ENCODE measurements around the gene NR5A2. TPM values are rescaled to one million over a fixed set of nuclear protein-coding genes. Genes with fewer than 3 reads are reported as not detected.
A peak's percentile ranks its signal among the peaks of the same experiment; 100 is the strongest.

The NR5A2 gene
- total RNA-seq, 4 donors from 2014 or later, result 37.1 to 193 (median 171) TPM

GRCh38 chr1:200128081-200128480, 100.6 kb downstream of the NR5A2 start:
- H3K27ac ChIP-seq, result no peak overlapping the region
- DNase-seq, result no peak
- H3K4me1 ChIP-seq, result peaks cover 0 to 15% (median 0%) of the 10 kb centered on the region in 4 donors
- H3K36me3 ChIP-seq, result peaks cover 0 to 10% (median 0%) of the 10 kb centered on the region in 3 donors
- H3K4me3 ChIP-seq, result no peak overlapping the region
- no peaks in the 10 kb centered on the region for H3K9me3 ChIP-seq
- TF ChIP-seq, protein P1, sequence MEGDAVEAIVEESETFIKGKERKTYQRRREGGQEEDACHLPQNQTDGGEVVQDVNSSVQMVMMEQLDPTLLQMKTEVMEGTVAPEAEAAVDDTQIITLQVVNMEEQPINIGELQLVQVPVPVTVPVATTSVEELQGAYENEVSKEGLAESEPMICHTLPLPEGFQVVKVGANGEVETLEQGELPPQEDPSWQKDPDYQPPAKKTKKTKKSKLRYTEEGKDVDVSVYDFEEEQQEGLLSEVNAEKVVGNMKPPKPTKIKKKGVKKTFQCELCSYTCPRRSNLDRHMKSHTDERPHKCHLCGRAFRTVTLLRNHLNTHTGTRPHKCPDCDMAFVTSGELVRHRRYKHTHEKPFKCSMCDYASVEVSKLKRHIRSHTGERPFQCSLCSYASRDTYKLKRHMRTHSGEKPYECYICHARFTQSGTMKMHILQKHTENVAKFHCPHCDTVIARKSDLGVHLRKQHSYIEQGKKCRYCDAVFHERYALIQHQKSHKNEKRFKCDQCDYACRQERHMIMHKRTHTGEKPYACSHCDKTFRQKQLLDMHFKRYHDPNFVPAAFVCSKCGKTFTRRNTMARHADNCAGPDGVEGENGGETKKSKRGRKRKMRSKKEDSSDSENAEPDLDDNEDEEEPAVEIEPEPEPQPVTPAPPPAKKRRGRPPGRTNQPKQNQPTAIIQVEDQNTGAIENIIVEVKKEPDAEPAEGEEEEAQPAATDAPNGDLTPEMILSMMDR (IDR thresholded peaks at IDR 0.05), result no peak
- TF ChIP-seq POLR2A (IDR thresholded peaks at IDR 0.05), result no peak
- H3K27me3 ChIP-seq, result no peaks in the 10 kb centered on the region

GRCh38 chr1:200128944-200129879, 101.7 kb downstream of the NR5A2 start:
- H3K9me3 ChIP-seq, result no peaks in the 10 kb centered on the region
- TF ChIP-seq POLR2A (IDR thresholded peaks at IDR 0.05), result no peak
- TF ChIP-seq, protein P1 (IDR thresholded peaks at IDR 0.05), result no peak
- H3K27ac ChIP-seq, result no peak overlapping the region
- H3K36me3 ChIP-seq, result peaks cover 0 to 5% (median 0%) of the 10 kb centered on the region in 3 donors
- no peak overlapping the region for H3K4me3 ChIP-seq
- peaks cover 0 to 15% (median 0%) of the 10 kb centered on the region in 4 donors for H3K4me1 ChIP-seq
- no peaks in the 10 kb centered on the region for H3K27me3 ChIP-seq
- no peak for DNase-seq

- H3K27ac ChIP-seq, result peak overlapping the region in 1 of 4 donors; percentile 63
- H3K4me3 ChIP-seq, result no peak overlapping the region
- DNase-seq, result no peak
- H3K4me1 ChIP-seq, result peaks cover 0 to 15% (median 0%) of the 10 kb centered on the region in 4 donors
- H3K9me3 ChIP-seq, result no peaks in the 10 kb centered on the region
- TF ChIP-seq, protein P1 (IDR thresholded peaks at IDR 0.05), result no peak
- TF ChIP-seq POLR2A (IDR thresholded peaks at IDR 0.05), result no peak
- H3K27me3 ChIP-seq, result no peaks in the 10 kb centered on the region
- H3K36me3 ChIP-seq, result peaks cover 0 to 9% (median 0%) of the 10 kb centered on the region in 3 donors
Observed at GRCh38 chr1:200130552-200130951, 103.0 kb downstream of the NR5A2 start.

- Histone ChIP-seq H3K27me3 (no peaks in the 10 kb centered on the region), H3K27ac (peak overlapping the region in 1 of 4 donors; percentile 63), H3K36me3 (peaks cover 0 to 3% (median 0%) of the 10 kb centered on the region in 3 donors), H3K4me3 (no peak overlapping the region), H3K9me3 (no peaks in the 10 kb centered on the region), H3K4me1 (peaks cover 0 to 15% (median 0%) of the 10 kb centered on the region in 4 donors)
- peak in 2 of 3 donors; percentile 57 to 77 for DNase-seq
- TF ChIP-seq POLR2A (IDR thresholded peaks at IDR 0.05), result no peak
- TF ChIP-seq, protein P1 (IDR thresholded peaks at IDR 0.05), result peak in 1 of 6 experiments; percentile 20
Observed at GRCh38 chr1:200131551-200132125, 104.1 kb downstream of the NR5A2 start.

DNA sequence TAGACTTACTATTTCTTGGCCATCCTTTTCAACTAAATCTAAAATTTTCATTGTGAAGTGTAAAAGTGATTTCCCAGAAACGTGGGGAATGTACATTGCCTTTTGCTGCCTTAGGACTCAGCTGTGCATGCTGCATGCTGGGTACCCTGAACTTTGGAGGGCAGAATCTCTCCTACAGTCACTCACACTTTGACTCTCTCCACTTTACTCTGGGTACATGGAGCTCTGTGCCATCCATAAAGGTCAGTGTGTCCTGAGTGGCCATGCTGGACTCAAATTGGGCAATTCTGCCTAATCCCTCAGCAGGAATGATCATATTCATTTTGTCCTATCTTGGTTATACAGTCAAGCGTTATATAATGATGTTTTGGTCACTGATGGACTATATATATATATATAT, 105.6 kb downstream of the NR5A2 start:
- H3K4me3 ChIP-seq, result no peak overlapping the region
- TF ChIP-seq, protein P1 (IDR thresholded peaks at IDR 0.05), result no peak
- TF ChIP-seq POLR2A (IDR thresholded peaks at IDR 0.05), result no peak
- H3K9me3 ChIP-seq, result no peaks in the 10 kb centered on the region
- H3K27me3 ChIP-seq, result no peaks in the 10 kb centered on the region
- H3K27ac ChIP-seq, result no peak overlapping the region
- peaks cover 0 to 3% (median 0%) of the 10 kb centered on the region in 3 donors for H3K36me3 ChIP-seq
- peaks cover 0 to 15% (median 0%) of the 10 kb centered on the region in 4 donors for H3K4me1 ChIP-seq
- no peak for DNase-seq
